GM19468 (cell line): ENCODE data around the gene LRRC4C.

Experiments used
- ATAC-seq: cut with Tn5 transposase; IDR thresholded peaks from one replicate; pipeline ENCODE4 v1.9.1; 2021; ENCODE audit warnings: mild to moderate bottlenecking, moderate library complexity, moderate number of reproducible peaks; ENCODE audit not compliant: unreplicated experiment; ENCODE audit errors: extremely low read depth

LRRC4C gene

DNA sequence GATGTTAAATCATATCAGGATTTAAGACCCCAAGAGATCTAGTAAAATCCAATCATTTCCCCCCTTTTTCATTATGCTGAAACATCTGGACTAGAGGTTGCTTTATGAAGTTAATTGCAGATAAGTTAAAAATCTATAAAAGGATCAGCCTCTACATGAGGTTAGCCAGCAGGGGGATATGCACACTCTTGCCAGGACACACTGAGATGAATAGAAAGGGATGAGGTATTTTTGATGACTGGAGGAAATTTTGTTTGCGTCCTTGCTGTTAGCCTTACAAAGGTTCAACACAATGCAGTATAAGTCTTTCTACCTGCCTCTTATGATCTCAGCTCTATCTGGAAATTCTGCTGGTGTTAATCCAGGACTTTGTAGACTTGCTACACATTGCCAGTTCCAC is 1034.3 kb downstream of the LRRC4C start:
- no peak for ATAC-seq

DNA sequence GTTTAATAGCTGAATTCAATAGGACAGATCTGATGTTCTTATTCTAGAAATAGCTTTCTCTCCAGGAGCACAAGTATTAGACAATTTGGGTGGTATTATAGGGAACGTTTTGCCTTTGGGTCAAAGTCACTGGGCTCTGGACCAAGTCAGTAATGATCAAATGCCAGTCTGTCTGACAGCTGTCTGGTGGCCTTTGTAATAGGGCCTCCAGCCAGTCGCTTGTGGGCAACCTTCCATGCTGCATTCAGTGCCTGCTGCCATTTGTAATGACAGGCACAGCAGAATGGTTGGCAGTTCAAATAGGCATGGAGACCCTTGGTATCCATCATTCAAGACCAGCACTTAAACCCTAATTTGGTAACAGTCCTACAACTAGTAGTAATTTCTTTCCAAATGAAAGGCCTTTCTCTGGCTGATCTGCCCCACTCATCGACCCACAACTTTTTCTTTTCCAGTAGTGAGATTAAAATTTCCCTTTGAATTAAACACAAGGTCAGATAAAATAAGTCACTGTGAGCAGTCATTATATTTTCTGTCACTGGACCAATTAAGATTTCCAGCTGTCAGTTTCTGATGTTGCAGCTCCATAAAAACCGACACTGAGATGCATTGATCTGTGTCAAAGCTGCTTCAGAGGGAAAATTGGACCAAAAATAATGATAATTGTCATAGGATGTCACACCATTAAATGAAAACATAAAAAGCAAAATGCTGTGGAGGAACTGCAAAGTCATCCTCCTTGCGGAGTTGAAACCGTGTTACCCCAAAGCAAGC is 1038.1 kb downstream of the LRRC4C start:
- ATAC-seq, result no peak

DNA sequence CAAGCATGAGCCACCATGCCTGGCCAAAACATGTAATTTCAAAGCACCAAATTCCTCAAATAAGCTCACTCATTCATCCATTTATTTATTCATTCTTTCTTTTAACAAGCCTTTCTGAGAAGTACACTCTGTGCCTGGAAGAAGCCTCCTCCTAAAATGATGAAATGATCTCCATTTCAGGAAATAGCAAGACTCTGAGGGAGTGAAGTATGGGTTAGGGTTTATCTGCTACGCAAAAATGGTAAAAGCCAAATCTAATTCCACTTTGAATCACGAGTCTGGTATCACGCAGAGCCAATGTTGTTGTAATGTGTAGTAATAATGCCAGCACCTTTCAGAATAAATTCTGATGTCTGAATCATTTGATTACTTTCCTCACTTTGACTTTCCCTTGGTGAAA is 1041.8 kb downstream of the LRRC4C start:
- ATAC-seq, result no peak

DNA sequence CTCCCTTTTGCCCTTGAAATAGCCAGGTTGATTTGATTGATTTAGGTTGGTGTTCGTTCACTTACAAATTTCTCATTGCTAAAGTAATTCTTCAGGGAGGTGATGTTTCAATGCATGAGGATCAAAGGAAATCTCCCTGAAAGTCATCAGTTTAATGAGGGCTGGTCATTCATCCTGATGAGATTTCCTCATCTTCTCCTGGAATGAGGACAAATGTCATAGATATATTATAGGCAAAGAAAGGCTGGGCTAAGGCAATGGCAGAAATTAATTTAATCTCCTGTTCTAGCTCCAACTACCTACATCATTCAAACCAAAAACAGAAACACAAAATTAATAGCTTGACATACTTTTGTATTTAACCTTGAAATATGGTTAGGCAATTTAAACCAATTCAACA is 1052.1 kb downstream of the LRRC4C start:
- ATAC-seq, result no peak

DNA sequence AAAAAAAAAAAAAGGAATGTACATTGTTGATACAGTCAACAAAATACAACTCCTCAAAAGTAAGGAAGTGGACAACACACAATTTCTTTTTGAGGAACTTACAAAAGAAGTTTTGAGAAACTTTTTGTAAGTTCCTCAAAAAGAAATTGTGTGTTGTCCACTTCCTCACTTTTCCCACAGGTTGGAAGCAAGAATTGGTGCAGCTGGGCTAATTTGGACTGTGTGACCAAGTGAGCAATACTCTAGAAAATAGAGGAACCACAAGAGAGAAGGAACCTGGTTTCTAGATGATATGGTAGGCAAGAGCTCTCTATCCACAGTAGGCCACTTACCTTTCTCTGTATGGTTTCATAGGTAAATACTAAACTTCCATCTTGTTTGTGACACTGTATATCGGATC is 1053.8 kb downstream of the LRRC4C start:
- no peak for ATAC-seq

DNA sequence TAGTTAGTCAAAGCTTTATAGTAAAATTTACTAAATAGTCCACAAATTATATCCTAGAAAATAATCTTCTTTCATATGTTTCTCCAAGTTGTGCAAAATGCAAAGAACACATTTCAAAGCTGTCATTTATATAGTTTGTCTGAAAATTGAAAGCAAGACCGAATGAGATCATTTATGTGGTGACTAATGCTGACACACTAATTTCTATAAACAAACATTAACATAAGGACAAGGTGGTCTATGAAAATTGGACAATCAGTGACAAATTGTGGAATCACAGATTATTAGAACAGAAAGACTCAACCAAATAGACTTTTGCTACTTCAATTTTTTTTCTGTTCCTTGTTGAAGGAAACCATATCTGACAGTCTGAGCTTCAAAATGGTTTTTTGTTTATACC is 1056.1 kb downstream of the LRRC4C start:
- no peak for ATAC-seq

DNA sequence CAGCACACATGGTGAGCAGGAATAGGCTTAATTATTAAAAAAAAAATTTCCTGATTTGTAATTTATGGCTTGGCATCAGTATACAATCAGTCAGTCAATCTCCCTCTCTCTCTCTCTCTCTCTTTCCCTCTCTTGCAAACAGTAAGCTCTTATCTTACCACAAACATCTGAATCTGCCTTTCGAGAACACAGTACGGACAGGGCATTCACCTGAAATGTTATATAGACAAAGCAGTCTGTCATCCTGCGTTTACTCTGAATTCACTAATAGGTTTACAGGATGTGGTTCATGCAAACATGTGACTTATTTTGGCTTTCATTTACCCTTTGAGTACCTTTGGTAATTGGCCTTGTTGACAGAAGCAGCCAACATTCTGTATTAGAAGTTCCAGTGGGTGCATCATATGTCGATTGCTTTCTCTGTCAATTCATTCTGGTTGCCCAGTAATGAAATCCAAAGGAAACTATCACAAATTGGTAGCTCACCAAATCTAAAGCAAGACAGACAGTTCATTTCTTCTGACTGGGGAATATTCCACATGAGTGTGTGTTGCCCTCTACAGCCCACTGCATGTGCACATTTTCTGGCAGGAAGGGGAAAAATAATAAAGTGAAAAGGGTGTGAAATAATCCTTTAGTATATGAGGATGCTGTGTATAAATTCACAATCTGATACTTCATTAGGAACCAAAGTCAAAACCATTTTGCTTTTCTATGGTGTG is 1058.2 kb downstream of the LRRC4C start:
- no peak for ATAC-seq

DNA sequence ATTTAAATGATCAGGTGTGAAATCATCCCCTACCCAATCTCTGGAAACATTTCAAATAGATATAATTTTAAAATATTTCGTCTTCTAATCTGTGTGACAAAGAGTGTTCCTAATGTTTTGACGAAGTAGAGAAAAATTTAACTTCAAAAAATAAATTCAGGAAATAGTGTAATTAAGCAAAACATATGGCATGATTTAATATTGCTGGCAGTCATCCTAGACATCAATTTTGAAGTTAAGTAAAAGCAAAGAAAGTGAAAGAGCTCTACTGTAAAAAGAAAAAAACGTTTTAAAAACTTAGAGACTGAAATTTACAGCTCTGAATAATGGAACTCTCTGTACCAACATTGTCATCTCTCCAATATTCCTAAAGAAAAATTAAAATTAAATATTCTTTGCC is 1062.3 kb downstream of the LRRC4C start:
- ATAC-seq, result no peak

DNA sequence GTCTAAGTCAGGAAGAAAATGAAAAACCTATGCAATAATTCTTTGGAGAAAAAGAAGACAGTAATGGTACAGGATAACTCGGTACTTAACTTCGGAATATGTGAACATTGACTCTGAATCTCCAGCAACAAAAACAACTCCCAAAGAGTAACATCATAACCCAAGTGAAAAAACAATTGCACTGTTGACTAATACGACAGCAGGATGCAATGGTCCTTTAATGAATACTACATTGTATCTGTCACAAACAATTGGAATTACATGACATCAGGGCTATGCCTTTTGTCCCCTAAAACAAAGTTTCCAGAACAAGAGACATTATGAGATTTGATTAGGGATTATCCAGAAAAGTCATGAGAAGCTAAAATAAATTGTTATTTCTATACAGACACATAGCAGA is 1065.9 kb downstream of the LRRC4C start:
- ATAC-seq, result no peak

DNA sequence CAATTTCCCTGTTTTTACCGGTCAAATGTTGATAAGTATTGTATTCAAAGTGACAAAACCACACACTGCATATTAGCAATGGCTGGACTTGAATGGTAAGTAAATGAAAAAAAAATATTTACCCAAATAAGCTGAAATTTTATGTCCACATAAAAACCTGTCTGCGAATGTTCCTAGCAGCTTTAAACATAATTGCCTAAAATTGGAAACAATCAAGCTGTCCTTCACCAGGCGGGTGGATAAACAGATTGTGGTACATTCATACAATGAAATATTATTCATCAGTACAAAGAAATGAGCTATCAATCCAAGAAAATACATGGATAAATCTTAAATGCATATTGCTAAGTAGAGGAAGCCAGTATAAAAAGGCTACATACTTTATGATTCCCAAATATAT is 1067.8 kb downstream of the LRRC4C start:
- ATAC-seq, result no peak

DNA sequence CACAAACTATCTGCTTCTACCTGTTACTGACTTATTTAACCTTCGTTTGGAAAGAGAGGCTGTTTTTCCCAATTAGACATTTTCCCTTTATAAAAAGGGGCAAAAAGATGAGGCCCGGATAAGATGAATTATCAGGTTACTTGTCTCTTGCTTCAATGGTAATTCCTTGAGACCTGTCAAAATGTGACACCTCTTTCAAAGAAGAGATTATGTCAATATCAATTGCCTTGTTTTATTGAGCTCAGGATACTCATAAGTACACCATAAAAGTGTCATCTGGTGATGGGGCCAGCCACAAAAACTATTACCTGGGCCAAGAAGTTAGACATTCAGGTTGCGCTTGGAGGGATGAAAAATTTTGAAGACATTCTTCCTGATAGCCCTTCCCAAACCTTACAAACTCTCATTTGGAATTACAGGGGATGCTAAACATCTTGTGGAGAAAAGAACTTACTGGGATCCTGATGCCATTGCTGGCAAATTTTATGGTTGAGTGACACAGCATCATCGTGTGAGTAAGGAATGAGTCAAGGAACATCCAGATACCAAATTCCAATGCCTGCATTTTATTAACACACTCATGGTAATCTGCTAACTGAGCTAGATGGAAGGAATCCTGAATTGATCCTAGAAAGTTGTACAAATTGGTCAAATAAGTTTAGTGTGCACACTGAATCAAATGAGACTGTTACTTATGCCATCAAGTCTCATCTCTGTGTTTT is 1071.2 kb downstream of the LRRC4C start:
- ATAC-seq, result no peak

DNA sequence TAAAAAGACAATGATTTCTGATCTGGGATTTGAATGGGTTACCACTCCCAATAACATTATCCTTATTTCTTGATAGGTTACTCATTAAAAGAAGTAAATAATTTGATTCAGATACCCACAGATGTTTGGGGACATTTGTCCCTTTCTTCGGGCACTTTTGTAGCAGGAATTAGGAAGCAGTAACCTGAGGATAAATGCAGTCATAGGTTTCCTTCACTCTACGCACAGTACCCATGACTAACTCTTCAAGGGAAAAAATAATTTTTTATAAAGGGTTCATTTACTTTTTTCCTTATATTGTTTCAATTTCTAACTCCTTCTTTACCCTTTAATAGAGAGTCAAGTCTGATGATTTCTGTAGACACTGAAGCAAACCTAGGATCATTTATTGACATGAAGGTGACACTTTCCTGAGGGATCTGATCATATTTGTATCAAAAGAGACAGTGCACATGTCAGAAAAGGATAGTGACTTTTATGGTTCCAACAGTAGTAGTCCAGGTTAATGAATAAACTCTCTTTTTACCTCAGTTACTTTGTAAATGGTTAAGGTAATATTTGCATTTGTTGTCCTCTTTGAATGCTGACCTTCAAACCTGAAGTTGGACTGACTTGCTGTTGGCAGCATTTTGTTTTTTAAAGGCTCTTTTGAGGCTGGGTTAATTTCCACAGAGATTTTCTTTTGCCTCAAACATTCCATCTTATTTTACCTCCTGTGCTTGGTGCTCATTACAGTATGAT is 1072.0 kb downstream of the LRRC4C start:
- ATAC-seq, result no peak

DNA sequence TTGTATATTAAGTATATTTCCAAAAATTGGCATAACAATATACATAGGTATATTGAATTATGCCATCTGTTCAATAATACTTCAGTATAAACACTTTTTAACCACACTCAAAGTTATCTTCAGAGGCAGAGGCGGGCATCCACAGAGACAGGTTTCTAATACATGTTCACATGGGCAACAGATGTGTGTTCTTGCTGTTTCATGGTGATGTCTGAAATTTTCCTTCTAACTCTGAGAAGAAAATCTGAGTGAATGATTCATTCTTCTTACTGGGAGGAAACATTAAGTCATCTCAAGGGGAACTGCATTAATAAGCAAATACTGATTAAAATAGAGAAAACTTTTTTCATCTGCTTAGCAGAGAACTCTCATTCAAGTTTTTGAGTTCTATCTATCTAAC is 1074.5 kb downstream of the LRRC4C start:
- ATAC-seq, result no peak

DNA sequence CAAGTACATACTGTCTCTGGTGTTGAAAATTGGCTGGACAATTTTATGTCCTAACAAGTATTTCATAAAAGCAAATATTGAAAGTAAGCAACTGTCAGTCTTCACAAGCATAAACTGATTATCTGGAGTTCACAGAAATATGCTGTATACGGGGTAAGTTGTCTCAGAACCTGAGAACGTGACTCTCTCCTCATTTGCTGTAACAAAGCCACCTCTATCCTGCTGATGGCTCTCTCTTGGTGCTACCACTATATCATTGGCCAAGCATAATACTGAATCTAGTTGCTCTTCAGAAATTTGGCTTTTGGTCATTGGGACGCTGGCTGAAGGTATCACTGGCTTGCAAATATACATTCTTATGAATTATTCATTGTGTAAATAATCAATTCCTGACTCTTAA is 1078.0 kb downstream of the LRRC4C start:
- no peak for ATAC-seq

DNA sequence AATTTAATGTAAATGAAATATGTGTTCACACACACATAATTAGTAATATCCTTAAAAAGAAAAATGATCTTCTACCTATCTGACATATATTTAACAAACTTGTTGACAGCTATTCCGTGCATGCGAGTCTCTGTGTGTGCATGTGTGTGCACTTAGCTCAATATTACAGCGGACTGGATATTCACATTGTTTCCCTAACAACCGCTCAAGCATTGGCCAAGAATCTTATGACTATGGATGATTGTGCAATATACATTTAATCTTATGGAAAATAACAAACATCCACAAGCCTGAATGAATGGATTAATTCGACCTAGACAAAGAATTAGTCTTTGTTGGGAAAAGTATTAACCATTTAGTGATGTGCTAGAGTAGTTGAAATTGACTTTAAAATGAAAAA is 1078.6 kb downstream of the LRRC4C start:
- ATAC-seq, result no peak

DNA sequence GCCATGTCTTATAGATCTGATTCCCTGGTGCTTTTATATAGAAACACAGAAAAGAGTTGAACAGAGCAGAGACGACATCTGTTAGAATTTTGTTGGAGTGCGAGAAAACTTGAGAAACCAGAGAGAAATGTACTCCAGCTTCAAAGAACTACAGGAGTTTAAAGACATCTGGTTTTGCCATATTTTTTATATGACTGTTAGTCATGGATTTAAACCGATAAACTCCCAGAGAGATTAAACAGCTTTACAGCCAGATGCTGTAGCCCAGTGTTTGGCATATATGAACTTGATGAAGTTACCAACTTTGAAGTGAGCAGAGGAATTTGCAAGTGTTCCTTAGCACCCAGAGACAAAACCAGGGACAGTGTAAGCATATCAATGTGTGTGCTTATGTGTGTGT is 1083.1 kb downstream of the LRRC4C start:
- no peak for ATAC-seq

DNA sequence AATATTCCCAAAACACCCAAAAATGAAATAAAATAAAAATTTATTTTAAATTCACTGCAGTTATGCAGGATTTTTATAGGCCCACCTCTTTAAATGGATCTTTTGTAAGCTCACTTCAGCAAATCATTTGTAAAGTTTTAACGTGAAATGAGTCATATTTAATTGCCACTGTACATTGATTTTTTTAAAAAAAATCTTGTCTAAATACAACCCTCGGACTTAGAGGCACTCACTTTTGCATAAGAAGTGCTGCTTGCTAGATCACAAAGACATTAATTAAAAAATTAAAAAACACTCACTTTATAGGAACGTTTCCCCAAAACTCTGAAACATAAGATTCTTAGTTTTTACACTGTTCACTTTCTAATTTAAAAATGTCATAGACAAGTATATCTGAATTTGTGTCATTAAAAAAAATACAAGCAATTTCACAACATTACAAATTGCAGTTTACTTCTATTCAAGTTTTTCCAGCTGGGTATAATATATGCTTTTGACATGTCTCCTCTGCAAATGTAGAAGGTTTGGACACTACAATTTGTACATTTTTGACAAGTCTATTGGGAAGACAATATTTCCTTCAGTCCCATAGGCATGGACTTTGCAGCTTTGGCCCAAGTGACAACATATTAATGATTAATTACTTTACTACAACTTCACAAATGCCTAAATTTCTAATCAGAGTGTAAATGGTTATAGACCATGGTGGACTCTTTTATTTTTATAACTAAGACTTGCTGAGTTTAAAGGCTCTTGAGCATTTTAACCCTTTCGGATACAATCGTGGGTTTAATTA is 1088.4 kb downstream of the LRRC4C start:
- no peak for ATAC-seq

DNA sequence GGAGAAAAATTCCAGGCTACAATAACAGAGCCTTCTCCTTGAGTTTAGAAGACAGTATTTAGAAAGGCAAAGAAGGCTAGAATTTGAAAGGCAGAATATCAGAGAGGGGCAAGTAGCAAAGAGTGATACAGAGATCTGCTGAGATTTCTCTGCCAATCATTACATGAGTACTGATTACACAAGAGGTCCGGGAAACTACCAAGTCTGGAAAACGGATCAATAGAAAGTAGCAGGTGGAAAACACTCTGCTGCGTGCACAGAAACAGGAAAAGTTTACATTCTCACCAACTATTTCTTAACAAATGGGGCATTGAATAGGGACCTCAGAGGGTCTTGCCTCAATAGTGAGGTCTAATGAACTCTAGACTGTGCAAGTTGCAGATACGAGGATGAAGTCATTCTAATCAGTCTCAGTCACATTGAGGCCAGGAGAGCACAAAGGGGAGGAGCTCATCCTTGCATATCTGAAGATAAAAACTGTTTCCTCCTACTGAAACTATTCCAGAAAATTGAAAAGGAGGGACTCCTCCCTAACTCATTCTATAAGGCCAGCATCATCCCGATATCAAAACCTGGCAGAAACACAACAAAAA is 1099.2 kb downstream of the LRRC4C start:
- no peak for ATAC-seq

DNA sequence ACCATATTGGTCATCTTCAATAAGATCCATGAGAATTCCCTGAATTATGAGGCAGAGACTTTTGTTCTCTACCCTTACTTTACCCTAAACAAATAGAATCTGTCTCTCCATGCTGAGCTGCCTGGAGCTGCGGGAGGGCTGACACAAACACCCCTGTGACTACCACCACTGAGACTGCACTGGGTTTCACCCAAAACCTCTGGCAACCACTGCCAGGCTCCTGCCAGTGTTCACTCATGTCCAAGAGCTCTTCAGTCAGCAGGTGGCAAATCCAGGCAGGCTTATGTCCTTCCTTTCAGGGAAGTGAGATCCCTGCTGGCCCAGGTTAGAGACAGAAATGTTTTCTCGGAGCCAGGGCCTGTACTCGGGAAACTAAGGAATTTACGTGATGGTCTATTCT is 1105.3 kb downstream of the LRRC4C start:
- no peak for ATAC-seq
